Neuronal stem cell (in vitro differentiated cells): Measurements from ENCODE around the gene SH2D3C.

ENCODE experiments used
- DNase-seq: peaks from one replicate; pipeline ENCODE4 v3.0.0-alpha.2; 2013; ENCODE audit warnings: low spot score
- H2AFZ ChIP-seq: one replicate; pipeline ENCODE4 v1.6.1; 2013; ENCODE audit warnings: mild to moderate bottlenecking, low read length, inconsistent platforms
- H2AK5ac ChIP-seq: 2 replicates; pipeline ENCODE4 v1.6.1; 2013; ENCODE audit warnings: low read depth, mild to moderate bottlenecking, inconsistent platforms, low read length, moderate library complexity, mixed read lengths
- H2BK120ac ChIP-seq: 2 replicates; pipeline ENCODE4 v1.6.1; 2013; ENCODE audit warnings: low read depth, mild to moderate bottlenecking, inconsistent platforms, low read length, moderate library complexity, mixed read lengths
- H2BK12ac ChIP-seq: one replicate; pipeline ENCODE4 v1.6.1; 2013; ENCODE audit warnings: low read length, inconsistent platforms
- H2BK15ac ChIP-seq: 2 replicates; pipeline ENCODE4 v1.6.1; 2013; ENCODE audit warnings: mild to moderate bottlenecking, low read length, inconsistent platforms, mixed read lengths
- H2BK5ac ChIP-seq: one replicate; pipeline ENCODE4 v1.6.1; 2013; ENCODE audit warnings: inconsistent platforms, mild to moderate bottlenecking, low read length, moderate library complexity
- H3K14ac ChIP-seq: one replicate; pipeline ENCODE4 v1.6.1; 2013; ENCODE audit warnings: low read length, inconsistent platforms
- H3K18ac ChIP-seq: 2 replicates; pipeline ENCODE4 v1.6.1; 2013; ENCODE audit warnings: low read length, inconsistent platforms
- H3K23ac ChIP-seq: 2 replicates; pipeline ENCODE4 v1.6.1; 2013; ENCODE audit warnings: low read depth, mild to moderate bottlenecking, mixed read lengths, low read length, inconsistent platforms; ENCODE audit not compliant: poor library complexity
- H3K27ac ChIP-seq: replicated peaks from 3 replicates; pipeline ENCODE4 v1.5.1; 2013; ENCODE audit warnings: low read length, inconsistent platforms
- H3K27me3 ChIP-seq, 3 experiments: 2 replicates each; pipeline ENCODE4 v1.6.1; 2013; ENCODE audit warnings: low read length in 3 of 3, mild to moderate bottlenecking in 2 of 3, inconsistent platforms in 1 of 3, low read depth in 1 of 3, mixed read lengths in 1 of 3, moderate library complexity in 1 of 3; ENCODE audit not compliant: control insufficient read depth in 3 of 3, insufficient read depth in 3 of 3
- H3K36me3 ChIP-seq, 2 donors: replicated peaks in 1 of 2; 2 replicates each; pipeline ENCODE4 v1.6.1; 2013; ENCODE audit warnings: low read length in 2 of 2; ENCODE audit not compliant: control insufficient read depth in 2 of 2, insufficient read depth in 2 of 2
- H3K4ac ChIP-seq: 2 replicates; pipeline ENCODE4 v1.6.1; 2013; ENCODE audit warnings: inconsistent platforms, mild to moderate bottlenecking, low read length, moderate library complexity
- H3K4me1 ChIP-seq, 2 donors: 1 replicate in 1 of 2; 2 replicates in 1 of 2; pipeline ENCODE4 v1.6.1; 2013; ENCODE audit warnings: low read length in 2 of 2, low read depth in 1 of 2; ENCODE audit not compliant: control insufficient read depth in 2 of 2, insufficient read depth in 1 of 2
- H3K4me2 ChIP-seq: one replicate; pipeline ENCODE4 v1.6.1; 2013; ENCODE audit warnings: mild to moderate bottlenecking, low read length, inconsistent platforms; ENCODE audit not compliant: insufficient read depth, poor library complexity, severe bottlenecking
- H3K4me3 ChIP-seq, 2 donors: 2 replicates each; pipeline ENCODE4 v1.5.1; 2013; ENCODE audit warnings: low read length in 2 of 2, mild to moderate bottlenecking in 2 of 2, inconsistent platforms in 1 of 2, moderate library complexity in 1 of 2
- H3K79me1 ChIP-seq: one replicate; pipeline ENCODE4 v1.6.1; 2013; ENCODE audit warnings: low read depth, mild to moderate bottlenecking, inconsistent platforms, low read length, moderate library complexity
- H3K9ac ChIP-seq: one replicate; pipeline ENCODE4 v1.6.1; 2013; ENCODE audit warnings: mild to moderate bottlenecking, low read depth, low read length, inconsistent platforms; ENCODE audit not compliant: poor library complexity
- H3K9me3 ChIP-seq, 2 donors: replicated peaks in 1 of 2; 2 replicates each; pipeline versions ENCODE3 to v1.6.1; 2013; ENCODE audit warnings: low read length in 2 of 2, mild to moderate bottlenecking in 2 of 2, inconsistent platforms in 1 of 2, low read depth in 1 of 2, mixed read lengths in 1 of 2, moderate library complexity in 1 of 2; ENCODE audit not compliant: control insufficient read depth in 2 of 2, insufficient read depth in 1 of 2
- H4K8ac ChIP-seq: one replicate; pipeline ENCODE4 v1.6.1; 2013; ENCODE audit warnings: low read depth, mild to moderate bottlenecking, inconsistent platforms, low read length, moderate library complexity
- H4K91ac ChIP-seq: one replicate; pipeline ENCODE4 v1.6.1; 2013; ENCODE audit warnings: low read length, low read depth, mild to moderate bottlenecking, inconsistent platforms; ENCODE audit not compliant: poor library complexity
- WGBS, 2 donors: extraction: QIAGEN DNeasy Blood & Tissue Kit; methylation state at CpG; one replicate each; pipeline ENCODE4 v1.1.7; 2013; ENCODE audit warnings: missing lambda C conversion rate in 2 of 2, mixed read lengths in 1 of 2; ENCODE audit not compliant: insufficient read length in 2 of 2, insufficient replicate concordance in 1 of 2; ENCODE audit errors: extremely low coverage in 2 of 2; 5-methylcytosine and 5-hydroxymethylcytosine counted together

Gene SH2D3C

DNA sequence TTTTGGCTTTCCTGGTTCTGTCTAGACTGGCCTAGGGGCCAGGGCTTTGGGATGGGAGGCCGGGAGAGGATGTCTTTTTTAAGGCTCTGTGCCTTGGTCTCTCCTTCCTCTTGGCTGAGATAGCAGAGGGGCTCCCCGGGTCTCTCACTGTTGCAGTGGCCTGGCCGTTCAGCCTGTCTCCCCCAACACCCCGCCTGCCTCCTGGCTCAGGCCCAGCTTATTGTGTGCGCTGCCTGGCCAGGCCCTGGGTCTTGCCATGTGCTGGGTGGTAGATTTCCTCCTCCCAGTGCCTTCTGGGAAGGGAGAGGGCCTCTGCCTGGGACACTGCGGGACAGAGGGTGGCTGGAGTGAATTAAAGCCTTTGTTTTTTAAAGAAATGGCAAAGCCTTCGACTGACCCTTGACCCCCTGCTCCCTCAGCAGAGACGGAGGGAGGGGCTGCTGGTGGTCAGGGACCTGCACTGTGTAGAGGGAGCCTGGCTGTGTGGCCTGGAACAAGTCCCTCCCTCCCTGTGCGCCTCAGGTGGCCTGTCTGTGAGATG lies 35.3 kb upstream of the SH2D3C start:
- no peak overlapping the region for H2AFZ ChIP-seq
- peak overlapping the region; percentile 8 for H3K27ac ChIP-seq
- no peak overlapping the region for H4K91ac ChIP-seq
- H3K23ac ChIP-seq = no peak overlapping the region
- H2BK120ac ChIP-seq = no peak overlapping the region
- no peak overlapping the region for H3K9ac ChIP-seq
- no peaks in the 10 kb centered on the region for H3K27me3 ChIP-seq
- H3K36me3 ChIP-seq = peaks cover 33 to 46% of the 10 kb centered on the region in 2 donors
- H3K14ac ChIP-seq = no peak overlapping the region
- no peak overlapping the region for H3K4ac ChIP-seq
- H2BK15ac ChIP-seq = no peak overlapping the region
- H3K4me3 ChIP-seq = peak overlapping the region in 1 of 2 donors; percentile 2
- H3K4me2 ChIP-seq = no peak overlapping the region
- no peak for DNase-seq
- H3K79me1 ChIP-seq = peaks cover 2% of the 10 kb centered on the region
- peaks cover 0 to 2% of the 10 kb centered on the region in 2 donors for H3K9me3 ChIP-seq
- no peak overlapping the region for H2BK12ac ChIP-seq
- H3K4me1 ChIP-seq = peaks cover 0 to 12% of the 10 kb centered on the region in 2 donors
- H2AK5ac ChIP-seq = no peak overlapping the region
- no peak overlapping the region for H2BK5ac ChIP-seq
- H3K18ac ChIP-seq = no peak overlapping the region
- WGBS, 2 donors = no CpG with 5 or more reads among the region's 9 CpGs
- H4K8ac ChIP-seq = no peak overlapping the region

DNA sequence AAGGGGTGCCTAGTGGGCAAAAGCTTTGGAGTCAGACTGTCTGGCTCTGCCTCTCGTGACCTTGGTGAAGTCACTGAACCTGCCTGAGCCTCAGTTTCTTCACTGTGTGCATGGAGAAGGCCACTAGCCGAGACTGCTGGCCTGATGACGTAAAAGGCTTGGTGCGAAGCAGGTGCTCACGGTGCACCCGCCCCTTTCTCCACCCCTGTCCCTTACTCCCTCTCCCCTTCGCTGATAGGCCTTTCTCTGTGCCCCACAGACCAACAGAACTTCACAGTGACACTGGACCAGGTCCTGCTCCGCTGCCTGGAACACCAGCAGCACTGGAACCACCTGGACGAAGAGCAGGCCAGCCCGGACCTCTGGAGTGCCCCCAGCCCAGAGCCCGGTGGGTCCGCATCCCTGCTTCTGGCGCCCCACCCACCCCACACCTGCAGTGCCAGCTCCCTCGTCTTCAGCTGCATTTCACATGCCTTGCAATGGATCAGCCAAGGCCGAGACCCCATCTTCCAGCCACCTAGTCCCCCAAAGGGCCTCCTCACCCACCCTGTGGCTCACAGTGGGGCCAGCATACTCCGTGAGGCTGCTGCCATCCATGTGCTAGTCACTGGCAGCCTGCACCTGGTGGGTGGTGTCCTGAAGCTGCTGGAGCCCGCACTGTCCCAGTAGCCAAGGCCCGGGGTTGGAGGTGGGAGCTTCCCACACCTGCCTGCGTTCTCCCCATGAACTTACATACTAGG lies 34.6 kb upstream of the SH2D3C start:
- no peak overlapping the region for H3K4me3 ChIP-seq
- H3K9me3 ChIP-seq = no peaks in the 10 kb centered on the region
- no peak overlapping the region for H2AFZ ChIP-seq
- no peak for DNase-seq
- no peak overlapping the region for H2BK120ac ChIP-seq
- no peak overlapping the region for H3K14ac ChIP-seq
- H3K9ac ChIP-seq = peak overlapping the region; percentile 63
- peaks cover 0 to 11% of the 10 kb centered on the region in 2 donors for H3K4me1 ChIP-seq
- no peak overlapping the region for H3K18ac ChIP-seq
- H3K4ac ChIP-seq = no peak overlapping the region
- H4K91ac ChIP-seq = no peak overlapping the region
- H3K79me1 ChIP-seq = peaks cover 2% of the 10 kb centered on the region
- H3K27ac ChIP-seq = peak overlapping the region; percentile 8
- H2BK5ac ChIP-seq = no peak overlapping the region
- H3K4me2 ChIP-seq = no peak overlapping the region
- H4K8ac ChIP-seq = no peak overlapping the region
- peaks cover 33 to 52% of the 10 kb centered on the region in 2 donors for H3K36me3 ChIP-seq
- H2BK15ac ChIP-seq = no peak overlapping the region
- WGBS, 2 donors = no CpG with 5 or more reads among the region's 19 CpGs
- peak overlapping the region; percentile 63 for H2BK12ac ChIP-seq
- peak overlapping the region; percentile 81 for H3K23ac ChIP-seq
- H3K27me3 ChIP-seq = no peaks in the 10 kb centered on the region
- peak overlapping the region; percentile 78 for H2AK5ac ChIP-seq

DNA sequence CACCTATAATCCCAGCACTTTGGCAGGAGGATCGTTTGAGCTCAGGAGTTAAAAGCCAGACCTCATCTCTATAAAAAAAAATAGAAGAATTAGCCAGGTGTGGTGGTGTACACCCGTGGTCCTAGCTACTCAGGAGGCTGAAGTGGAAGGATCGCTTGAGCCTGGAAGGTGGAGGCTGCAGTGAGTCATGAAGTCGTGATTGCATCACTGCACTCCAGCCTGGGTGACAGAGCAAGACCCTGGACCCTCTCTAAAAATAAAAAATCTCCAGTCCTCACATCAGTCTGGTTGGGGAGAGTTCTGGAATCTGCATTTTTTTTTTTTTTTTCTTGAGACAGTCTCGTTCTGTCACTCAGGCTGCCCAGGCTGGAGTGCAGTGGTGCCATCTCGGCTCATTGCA lies 33.5 kb upstream of the SH2D3C start:
- H4K8ac ChIP-seq = no peak overlapping the region
- no peak overlapping the region for H3K4ac ChIP-seq
- no peak overlapping the region for H3K18ac ChIP-seq
- H3K4me2 ChIP-seq = no peak overlapping the region
- no CpG with 5 or more reads among the region's 6 CpGs for WGBS, 2 donors
- no peak for DNase-seq
- H3K4me1 ChIP-seq = peaks cover 0 to 11% of the 10 kb centered on the region in 2 donors
- H4K91ac ChIP-seq = no peak overlapping the region
- no peak overlapping the region for H3K4me3 ChIP-seq
- H3K36me3 ChIP-seq = peaks cover 39 to 63% of the 10 kb centered on the region in 2 donors
- H3K23ac ChIP-seq = no peak overlapping the region
- H3K27ac ChIP-seq = no peak overlapping the region
- H3K14ac ChIP-seq = no peak overlapping the region
- no peak overlapping the region for H3K9ac ChIP-seq
- H2AK5ac ChIP-seq = no peak overlapping the region
- no peak overlapping the region for H2BK5ac ChIP-seq
- H3K27me3 ChIP-seq = no peaks in the 10 kb centered on the region
- H2AFZ ChIP-seq = no peak overlapping the region
- no peak overlapping the region for H2BK120ac ChIP-seq
- no peak overlapping the region for H2BK12ac ChIP-seq
- no peak overlapping the region for H2BK15ac ChIP-seq
- no peaks in the 10 kb centered on the region for H3K9me3 ChIP-seq
- peaks cover 2% of the 10 kb centered on the region for H3K79me1 ChIP-seq

DNA sequence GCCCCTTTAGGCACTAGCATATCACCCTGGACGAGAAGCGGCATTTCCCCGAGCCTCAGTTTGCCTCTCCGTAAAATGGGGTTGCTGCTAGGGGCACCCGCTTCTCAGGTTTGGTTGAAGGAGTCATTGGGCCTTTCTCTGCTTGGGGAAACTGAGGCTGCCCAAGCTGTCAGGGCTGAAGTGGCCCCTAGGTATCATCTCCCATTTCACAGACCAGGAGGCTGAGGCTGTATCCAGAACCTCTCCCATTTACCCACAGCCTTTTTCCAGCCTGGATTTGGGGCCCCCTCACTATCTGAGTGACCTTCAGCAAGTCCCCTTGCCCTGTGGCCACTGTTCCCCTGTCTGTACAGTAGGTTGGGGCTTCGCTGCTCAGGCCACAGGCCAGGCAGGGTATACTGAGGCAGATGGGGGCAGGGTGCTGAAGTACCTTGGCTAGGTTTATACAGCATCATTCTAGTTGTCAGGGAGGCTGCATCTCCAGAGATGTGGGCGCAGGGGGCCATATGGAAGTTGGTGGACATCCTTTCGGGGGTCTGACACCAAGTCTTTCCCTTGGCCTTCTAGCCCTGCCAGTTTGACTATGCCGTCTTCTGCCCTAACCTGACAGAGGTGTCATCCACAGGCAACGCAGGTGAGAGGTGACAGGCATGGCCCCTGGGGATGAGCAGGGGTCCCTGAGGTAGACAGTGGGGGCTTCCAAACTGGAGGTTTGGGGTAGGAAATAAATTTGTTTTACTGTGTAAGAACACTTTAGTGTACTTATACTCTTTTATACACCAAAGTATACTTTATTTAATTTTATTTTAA lies 32.1 kb upstream of the SH2D3C start:
- Histone ChIP-seq H3K9ac (peak overlapping the region; percentile 2), H3K36me3 (peaks cover 36 to 77% of the 10 kb centered on the region in 2 donors), H3K23ac (no peak overlapping the region), H2AFZ (no peak overlapping the region), H3K4me1 (peaks cover 0 to 11% of the 10 kb centered on the region in 2 donors), H3K18ac (peak overlapping the region; percentile 2), H2BK12ac (no peak overlapping the region), H3K27me3 (no peaks in the 10 kb centered on the region), H3K14ac (no peak overlapping the region), H2BK5ac (peak overlapping the region; percentile 1), H4K8ac (no peak overlapping the region), H3K4me2 (peak overlapping the region; percentile 65), H3K9me3 (no peaks in the 10 kb centered on the region), H2BK120ac (no peak overlapping the region), H4K91ac (no peak overlapping the region), H3K27ac (no peak overlapping the region), H2AK5ac (no peak overlapping the region), H3K4me3 (no peak overlapping the region), H3K4ac (no peak overlapping the region), H2BK15ac (no peak overlapping the region), H3K79me1 (peaks cover 2% of the 10 kb centered on the region)
- no CpG with 5 or more reads among the region's 10 CpGs for WGBS, 2 donors
- no peak for DNase-seq
